Measurements from ENCODE around the gene ICAM2. TPM values are rescaled to one million over a fixed set of nuclear protein-coding genes. Genes with fewer than 3 reads are reported as not detected.

Gene ICAM2
- total RNA-seq, 3 donors from 2014 or later, result 67.0 to 88.9 (median 77.1) TPM

Other genes with a start within 250 kb of the ICAM2 start
- gene CCDC47, start 247.0 kb downstream of the ICAM2 start, total RNA-seq, result 100 to 1,000 TPM in 2 of 3 donors, 10 to 100 TPM in 1; 99.5 to 103 (median 102) TPM
- 100 to 1,000 TPM in 1 of 3 donors, 10 to 100 TPM in 2; 95.1 to 112 (median 95.3) TPM for gene DDX42, start 246.5 kb downstream of the ICAM2 start, total RNA-seq
- 100 to 1,000 TPM; 272 to 298 (median 280) TPM for gene PSMC5, start 193.2 kb downstream of the ICAM2 start, total RNA-seq
- gene FTSJ3, start 193.0 kb downstream of the ICAM2 start, total RNA-seq, result 100 to 1,000 TPM; 123 to 169 (median 157) TPM
- 10 to 100 TPM; 81.4 to 87.9 (median 83.8) TPM for gene SMARCD2, start 177.9 kb downstream of the ICAM2 start, total RNA-seq
- not detected for gene CSH2, start 147.0 kb downstream of the ICAM2 start, total RNA-seq
- not detected for gene GH2, start 138.7 kb downstream of the ICAM2 start, total RNA-seq
- not detected for gene CSH1, start 124.1 kb downstream of the ICAM2 start, total RNA-seq
- not detected for gene CSHL1, start 109.4 kb downstream of the ICAM2 start, total RNA-seq
- not detected for gene GH1, start 101.8 kb downstream of the ICAM2 start, total RNA-seq
- 10 to 100 TPM; 15.3 to 21.6 (median 17.1) TPM for gene CD79B, start 88.3 kb downstream of the ICAM2 start, total RNA-seq
- under 1 TPM in 2 of 3 donors, not detected in 1; 0.05 to 0.14 TPM for gene SCN4A, start 47.7 kb downstream of the ICAM2 start, total RNA-seq
- under 1 TPM in 1 of 3 donors, not detected in 2; 0.16 TPM for gene PRR29, start 22.3 kb downstream of the ICAM2 start, total RNA-seq
- gene ERN1, start 109.5 kb upstream of the ICAM2 start, total RNA-seq, result 10 to 100 TPM; 16.2 to 29.3 (median 21.0) TPM
- 10 to 100 TPM; 18.4 to 20.4 (median 19.9) TPM for gene TEX2, start 242.6 kb upstream of the ICAM2 start, total RNA-seq

Measured in activated T-cell treated with anti-CD3 and anti-CD28 coated beads, Interleukin-2, amount 50 U/mL, for 4 hours (primary cell).